Measurements from ENCODE around the gene AMOTL1.

- TF ChIP-seq RFX5 (IDR thresholded peaks at IDR 0.05; ENCODE audit: low read length) (no peak), CTCF (IDR thresholded peaks at IDR 0.05) (no peak), MAX (IDR thresholded peaks at IDR 0.05; ENCODE audit: low read depth) (no peak), ZBTB33 (IDR thresholded peaks at IDR 0.05; ENCODE audit: borderline replicate concordance, low read depth) (no peak), POLR2AphosphoS5 (IDR thresholded peaks at IDR 0.05; ENCODE audit: low read depth, low read length) (no peak), EZH2phosphoT487 (IDR thresholded peaks at IDR 0.05; ENCODE audit: borderline replicate concordance, low read depth) (no peak), RCOR1 (IDR thresholded peaks at IDR 0.05; ENCODE audit: low read length) (no peak), GABPA (IDR thresholded peaks at IDR 0.05; ENCODE audit: low read depth) (no peak), FOXM1 (IDR thresholded peaks at IDR 0.05; ENCODE audit: low read depth) (no peak), CHD2 (IDR thresholded peaks at IDR 0.05; ENCODE audit: low read length, partially characterized antibody) (no peak), PBX3 (IDR thresholded peaks at IDR 0.05) (no peak)
Measured at GRCh38 chr11:94732617-94733281, 35.4 kb upstream of the AMOTL1 start.
